ENCODE results near the gene SLC12A7.

- TF ChIP-seq EP300 (IDR thresholded peaks at IDR 0.05) (no peak), CTCF (IDR thresholded peaks at IDR 0.05) (no peak), POLR2A (IDR thresholded peaks at IDR 0.05) (no peak)
Observed at GRCh38 chr5:1048861-1049838, 62.7 kb downstream of the SLC12A7 start.

Measured in ovary (tissue), 3 donors.